ENCODE measurements around the gene ROS1.
"Not testable (repeated sequence)": the region's sequence is repeated elsewhere in the genome, so short reads cannot be mapped to it uniquely, and the experiment has no call there.

Gene ROS1

DNA sequence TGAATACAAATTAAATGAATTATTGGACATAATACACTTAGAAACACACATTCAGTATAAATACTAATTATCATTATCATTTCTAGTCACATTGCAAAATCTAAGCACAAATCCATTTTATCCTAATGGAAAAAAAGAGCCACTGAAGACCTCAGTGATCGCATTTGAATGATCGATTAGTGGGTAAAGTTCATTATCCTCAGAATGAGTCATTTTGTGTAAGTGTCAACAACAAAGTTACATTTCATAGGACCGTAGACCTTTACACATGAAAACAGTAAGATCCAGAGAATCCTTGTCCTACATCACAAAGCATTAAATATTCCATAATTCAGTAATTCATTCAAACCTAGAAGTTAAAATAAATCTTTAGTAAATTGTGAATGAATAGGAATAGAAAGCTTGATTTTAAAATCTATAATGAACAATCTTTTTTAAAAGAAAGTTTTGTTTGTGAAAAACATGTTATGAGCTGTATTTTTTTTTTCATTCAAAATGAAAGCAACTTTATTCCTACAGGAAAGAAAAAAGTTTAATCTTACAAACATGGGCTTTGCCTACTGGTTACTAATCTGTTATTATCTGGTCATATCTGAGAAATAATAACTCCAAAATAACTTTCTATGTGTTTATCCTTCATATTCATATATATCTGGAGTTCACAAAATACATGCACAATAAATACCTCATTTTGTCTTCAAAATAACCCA is 33.7 kb downstream of the ROS1 start:
- no peak for DNase-seq
- in situ Hi-C loops (cut with MboI; ENCODE audit: low pct_unique_long_range_greater_than_20kb, low sequenced_read_pairs) = no loop called here

DNA sequence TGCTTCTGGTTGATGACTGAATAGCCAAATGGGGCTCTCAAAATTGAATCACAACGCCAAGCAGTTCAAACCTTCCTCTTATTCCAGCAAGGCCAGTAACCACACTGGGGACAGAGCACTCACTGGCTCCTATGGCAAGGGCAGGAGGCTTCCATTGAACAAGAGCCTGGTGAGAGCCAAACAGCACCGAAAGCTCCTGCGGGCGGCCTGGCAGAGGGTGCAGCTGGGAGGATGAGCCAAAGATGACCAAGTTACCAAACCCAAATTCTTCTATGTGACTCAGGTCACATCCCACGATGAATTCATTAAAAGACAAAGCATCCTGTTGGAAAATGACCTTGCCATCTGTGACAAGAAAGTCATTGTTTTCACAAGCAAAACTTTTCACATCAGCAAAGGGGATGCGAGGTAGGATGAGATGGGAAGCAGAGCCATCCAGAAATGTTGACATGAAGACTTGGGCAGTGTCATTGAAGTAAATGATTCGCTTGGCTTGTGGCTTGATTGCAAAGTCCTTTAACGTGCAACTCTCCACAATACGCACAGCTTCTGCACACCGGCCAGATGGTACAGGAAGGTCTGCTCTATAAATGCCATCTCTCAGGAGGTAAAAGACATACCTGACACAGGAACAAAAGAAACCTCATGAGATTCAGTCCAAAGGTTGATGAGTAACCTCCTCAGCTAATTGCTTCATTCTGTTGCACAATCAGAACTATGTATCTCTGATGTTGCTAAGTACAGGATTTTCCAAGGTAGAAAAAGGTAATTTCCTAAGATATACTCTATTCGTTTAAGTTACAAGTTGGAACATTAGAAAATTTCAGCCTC is 36.3 kb downstream of the ROS1 start:
- in situ Hi-C loops (cut with MboI; ENCODE audit: low pct_unique_long_range_greater_than_20kb, low sequenced_read_pairs) = no loop called here
- no peak for DNase-seq

DNA sequence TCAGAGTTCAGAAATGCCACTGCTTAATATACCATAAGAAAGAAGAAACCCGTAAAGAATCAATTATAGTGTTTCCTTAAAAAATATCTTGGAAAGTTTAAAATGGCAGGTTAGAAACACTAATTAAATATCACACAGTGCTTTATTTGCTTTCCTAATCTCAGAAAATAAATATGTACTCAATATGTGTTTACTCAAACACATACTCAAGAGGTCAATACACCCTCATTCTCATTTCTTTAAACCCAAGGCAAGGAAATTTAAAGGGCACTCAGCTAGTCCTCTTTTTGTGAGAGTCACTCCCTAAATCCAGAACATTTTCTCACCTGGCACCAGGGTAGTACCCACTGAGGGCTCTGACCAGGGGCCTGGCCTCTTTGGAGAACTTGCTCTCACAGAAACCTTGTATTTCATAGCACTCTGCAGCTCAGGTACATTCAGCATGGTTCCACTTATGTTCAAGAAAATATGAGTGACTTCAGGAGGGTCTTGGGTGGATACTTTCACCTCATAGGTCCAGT is 38.2 kb downstream of the ROS1 start:
- in situ Hi-C loops (cut with MboI; ENCODE audit: low pct_unique_long_range_greater_than_20kb, low sequenced_read_pairs) = no loop called here

DNA sequence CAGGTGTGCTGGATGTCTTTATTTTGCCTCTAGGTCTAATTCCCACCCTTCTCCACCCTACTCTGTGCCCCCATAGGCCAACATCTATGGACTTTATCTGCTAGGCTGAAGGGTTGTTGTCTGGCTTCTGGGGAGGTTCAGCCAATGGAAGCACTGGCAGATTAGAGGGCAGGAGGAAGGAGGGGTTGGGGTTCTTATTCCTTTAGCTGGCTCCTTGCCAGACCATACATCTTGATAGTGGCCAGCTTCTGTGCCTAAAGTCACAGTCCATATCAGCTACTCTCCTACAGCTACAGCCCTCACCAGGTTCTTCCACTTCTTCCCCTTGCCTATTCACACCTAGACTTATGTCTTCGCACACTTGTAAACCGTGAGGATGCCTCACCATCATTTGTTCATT is 41.1 kb downstream of the ROS1 start:
- DNase-seq = no peak
- in situ Hi-C loops (cut with MboI; ENCODE audit: low pct_unique_long_range_greater_than_20kb, low sequenced_read_pairs) = no loop called here

More for the DNA sequence above, 38.2 kb downstream of the ROS1 start:
- no peak for DNase-seq

DNA sequence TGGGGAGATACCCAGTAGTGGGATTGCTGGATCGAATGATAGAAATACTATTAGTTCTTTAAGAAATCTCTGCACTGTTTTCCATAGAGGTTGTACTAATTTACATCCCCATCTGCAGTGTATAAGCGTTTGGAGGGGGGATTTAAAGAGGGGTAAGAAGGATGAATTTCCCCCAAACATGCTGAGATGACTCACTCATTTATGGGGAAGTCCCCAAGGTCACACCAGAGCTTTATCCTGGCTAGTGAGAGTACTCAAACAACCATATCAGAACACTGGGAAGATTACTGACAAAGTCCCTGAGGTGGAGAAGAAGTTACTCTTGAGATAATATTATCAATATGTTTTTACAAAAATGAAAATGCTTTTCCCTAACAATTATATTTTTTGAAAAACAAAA is 44.0 kb downstream of the ROS1 start:
- in situ Hi-C loops (cut with MboI; ENCODE audit: low pct_unique_long_range_greater_than_20kb, low sequenced_read_pairs) = no loop called here
- no peak for DNase-seq

DNA sequence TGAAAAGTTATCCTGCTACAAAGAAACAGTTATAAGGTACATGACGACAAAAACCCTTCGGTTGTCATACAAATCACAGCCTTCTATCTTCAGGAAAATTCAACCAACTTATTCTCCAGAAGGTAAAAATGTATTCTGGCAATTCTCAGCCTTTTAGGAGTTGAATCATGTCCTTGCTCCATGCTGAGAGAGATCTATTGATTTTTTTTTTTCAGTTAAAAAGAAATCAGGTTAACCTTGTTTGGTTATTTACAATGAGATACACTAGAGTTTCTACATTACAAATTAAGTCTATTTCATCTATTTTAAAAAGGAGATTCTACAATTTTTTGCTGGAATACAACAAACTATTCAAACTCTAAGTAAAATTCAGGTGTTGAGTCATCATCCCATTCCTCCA is 45.4 kb downstream of the ROS1 start:
- DNase-seq = no peak
- in situ Hi-C loops (cut with MboI; ENCODE audit: low pct_unique_long_range_greater_than_20kb, low sequenced_read_pairs) = no loop called here

DNA sequence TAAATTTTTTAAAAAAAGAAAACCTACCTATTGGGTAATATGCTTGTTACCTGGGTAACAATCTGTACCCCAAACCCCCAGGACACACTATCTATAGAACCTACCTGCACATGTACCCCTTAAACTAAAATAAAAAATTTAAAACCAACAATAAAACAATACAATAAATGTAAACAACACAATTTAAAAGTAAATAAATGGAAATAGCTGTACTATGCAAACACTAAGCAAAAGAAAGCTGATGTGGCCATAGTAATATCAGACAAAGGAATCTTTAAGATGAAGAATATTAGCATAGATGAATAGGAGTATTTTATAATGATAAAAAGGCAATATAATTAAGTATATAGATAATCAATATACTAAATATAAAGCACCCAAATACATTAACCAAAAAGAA is 50.3 kb downstream of the ROS1 start:
- in situ Hi-C loops (cut with MboI; ENCODE audit: low pct_unique_long_range_greater_than_20kb, low sequenced_read_pairs) = no loop called here
- DNase-seq = no peak

DNA sequence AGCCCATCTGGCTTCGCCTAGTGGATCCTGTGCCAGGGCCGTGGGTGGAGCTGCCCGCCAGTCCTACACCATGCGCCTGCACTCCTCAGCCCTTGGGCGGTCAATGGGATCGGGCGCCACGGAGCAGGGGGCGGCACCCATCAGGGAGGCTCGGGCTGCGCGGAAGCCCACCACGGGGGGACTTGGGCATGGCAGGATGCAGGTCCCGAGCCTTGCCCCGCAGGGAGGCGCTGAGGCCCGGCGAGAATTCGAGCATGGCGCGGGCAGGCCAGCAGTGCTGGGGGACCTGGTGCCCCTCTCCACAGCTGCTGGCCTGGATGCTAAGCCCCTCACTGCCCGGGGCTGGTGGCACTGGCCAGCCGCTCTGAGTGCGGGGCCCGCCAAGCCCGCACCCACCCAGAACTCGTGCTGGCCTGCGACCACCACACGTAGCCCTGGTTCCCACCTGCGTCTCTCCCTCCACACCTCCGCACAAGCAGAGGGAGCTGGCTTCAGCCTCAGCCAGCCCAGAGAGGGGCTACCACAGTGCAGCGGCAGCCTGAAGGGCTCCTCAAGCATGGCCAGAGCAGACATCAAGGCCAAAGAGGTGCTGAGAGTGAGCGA is 52.4 kb downstream of the ROS1 start:
- no peak for DNase-seq
- in situ Hi-C loops (cut with MboI; ENCODE audit: low pct_unique_long_range_greater_than_20kb, low sequenced_read_pairs) = no loop called here

DNA sequence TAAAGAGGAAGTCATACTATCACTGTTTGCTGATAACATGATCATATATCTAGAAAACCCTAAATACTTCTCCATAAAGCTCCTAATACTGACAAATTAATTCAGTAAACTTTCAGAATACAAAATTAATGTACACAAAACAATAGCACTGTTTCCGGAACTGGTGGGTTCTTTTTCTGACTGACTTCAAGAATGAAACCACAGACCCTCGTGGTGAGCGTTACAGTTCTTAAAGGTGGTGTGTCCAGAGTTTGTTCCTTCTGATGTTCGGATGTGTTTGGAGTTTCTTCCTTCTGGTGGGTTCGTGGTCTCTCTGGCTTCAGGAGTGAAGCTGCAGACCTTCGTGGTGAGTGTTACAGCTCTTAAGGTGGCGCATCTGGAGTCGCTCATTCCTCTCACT is 53.5 kb downstream of the ROS1 start:
- DNase-seq; in situ Hi-C loops (cut with MboI; ENCODE audit: low pct_unique_long_range_greater_than_20kb, low sequenced_read_pairs): not testable (repeated sequence)

DNA sequence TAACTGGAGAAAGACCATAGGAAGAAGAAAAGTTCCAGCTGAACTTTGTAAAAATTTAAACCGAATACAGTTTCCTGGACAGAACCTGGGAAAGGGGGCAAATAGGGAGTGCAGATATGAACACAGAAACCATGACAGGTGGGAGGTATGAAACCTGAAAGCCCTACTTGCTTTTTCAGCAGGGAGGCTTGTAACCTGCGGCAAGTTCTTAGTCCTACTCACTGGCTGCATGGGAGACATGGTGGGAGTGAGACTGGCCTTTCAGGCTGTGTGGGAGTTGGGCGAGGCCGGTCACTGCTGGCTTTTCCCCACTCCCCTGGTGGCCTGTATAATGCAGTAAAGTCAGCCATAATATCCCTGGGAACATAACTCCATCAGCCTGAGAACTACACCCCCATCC is 54.2 kb downstream of the ROS1 start:
- in situ Hi-C loops (cut with MboI; ENCODE audit: low pct_unique_long_range_greater_than_20kb, low sequenced_read_pairs) = no loop called here
- DNase-seq = no peak

DNA sequence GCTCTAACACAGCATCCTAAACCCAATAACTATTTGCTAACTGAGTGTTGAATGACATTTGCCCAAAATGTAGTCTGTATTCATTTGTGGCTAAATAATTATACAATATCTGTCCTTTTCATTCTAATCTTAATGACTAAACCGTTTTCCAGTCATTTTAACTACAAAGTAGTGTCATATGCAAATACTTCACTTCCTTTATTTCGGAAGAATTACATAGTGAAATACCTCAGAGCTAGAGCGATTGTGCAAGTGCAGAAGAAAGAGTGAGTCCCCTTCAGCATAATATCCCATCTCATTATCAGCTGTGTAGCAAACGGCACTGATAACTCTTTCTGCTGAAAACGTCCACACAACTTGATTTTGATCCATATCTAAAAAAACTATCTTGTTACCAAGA is 66.2 kb downstream of the ROS1 start:
- in situ Hi-C loops (cut with MboI; ENCODE audit: low pct_unique_long_range_greater_than_20kb, low sequenced_read_pairs) = no loop called here
- no peak for DNase-seq

DNA sequence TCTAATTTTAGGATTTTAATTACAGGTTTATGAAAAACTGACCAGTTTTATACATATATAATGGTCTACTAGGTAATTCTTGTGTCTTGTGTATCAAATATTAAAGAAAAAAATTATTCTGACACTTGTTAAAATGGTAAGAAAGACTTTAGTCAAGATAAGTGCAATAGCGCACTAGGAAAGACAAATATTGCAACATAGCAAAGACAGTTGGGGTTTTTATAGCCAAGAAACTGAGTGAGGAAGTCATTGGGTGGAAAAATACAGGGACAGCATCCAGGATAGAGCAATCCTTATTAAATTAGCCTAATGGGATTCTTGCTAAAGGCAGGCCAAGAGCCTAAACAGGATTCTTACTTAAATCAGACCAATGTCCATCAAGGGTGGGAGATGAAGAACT is 71.1 kb downstream of the ROS1 start:
- no peak for DNase-seq
- in situ Hi-C loops (cut with MboI; ENCODE audit: low pct_unique_long_range_greater_than_20kb, low sequenced_read_pairs) = no loop called here

DNA sequence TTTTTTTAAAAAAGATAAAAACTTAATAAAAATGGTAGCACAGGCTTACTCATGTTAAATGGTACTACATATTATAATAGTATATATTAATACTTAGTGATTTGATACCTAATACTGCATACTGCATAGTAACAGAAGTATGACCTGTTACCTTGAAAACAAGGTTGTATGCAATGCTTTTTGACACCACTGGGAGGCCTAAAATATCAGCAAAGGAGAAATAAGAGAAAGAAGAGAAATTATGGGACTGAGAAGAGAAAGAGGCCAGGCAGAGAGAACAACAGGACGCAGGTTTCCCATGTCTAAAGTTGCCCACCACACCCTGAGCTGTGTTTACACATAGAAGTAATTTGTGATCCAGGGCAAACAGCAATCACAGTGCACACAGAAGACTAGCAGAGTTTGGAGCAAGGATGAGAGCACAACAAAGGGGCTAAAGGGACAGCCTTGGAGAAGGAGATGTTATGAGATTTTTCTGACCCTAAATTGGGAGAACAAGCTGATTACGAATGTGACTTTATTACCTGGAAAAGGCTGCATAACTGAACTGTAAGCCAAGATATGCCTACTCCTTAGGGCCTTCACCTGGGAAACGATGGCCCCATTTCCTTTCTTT is 73.2 kb downstream of the ROS1 start:
- in situ Hi-C loops (cut with MboI; ENCODE audit: low pct_unique_long_range_greater_than_20kb, low sequenced_read_pairs) = no loop called here

DNA sequence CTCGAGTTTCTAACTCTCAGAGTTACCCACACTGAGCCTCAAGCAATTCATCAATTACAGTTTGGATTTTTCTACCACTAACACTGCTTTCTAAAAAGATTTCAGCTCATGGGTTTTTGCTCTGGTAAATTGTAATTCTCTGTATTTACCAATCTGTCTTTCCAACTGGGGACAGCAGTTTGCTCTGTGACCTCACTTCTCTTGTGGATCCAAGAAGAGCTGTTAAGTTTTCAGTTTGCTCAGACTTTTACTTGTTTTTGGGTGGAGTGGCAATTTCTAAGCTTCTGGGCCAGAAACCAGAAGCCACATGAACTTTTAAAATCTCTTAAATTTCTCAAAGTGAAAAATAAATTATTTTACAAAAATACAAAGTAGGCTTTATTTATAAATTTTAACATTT is 74.2 kb downstream of the ROS1 start:
- in situ Hi-C loops (cut with MboI; ENCODE audit: low pct_unique_long_range_greater_than_20kb, low sequenced_read_pairs) = no loop called here
- no peak for DNase-seq

More for the DNA sequence above, 73.2 kb downstream of the ROS1 start:
- peak; percentile 3 for DNase-seq

DNA sequence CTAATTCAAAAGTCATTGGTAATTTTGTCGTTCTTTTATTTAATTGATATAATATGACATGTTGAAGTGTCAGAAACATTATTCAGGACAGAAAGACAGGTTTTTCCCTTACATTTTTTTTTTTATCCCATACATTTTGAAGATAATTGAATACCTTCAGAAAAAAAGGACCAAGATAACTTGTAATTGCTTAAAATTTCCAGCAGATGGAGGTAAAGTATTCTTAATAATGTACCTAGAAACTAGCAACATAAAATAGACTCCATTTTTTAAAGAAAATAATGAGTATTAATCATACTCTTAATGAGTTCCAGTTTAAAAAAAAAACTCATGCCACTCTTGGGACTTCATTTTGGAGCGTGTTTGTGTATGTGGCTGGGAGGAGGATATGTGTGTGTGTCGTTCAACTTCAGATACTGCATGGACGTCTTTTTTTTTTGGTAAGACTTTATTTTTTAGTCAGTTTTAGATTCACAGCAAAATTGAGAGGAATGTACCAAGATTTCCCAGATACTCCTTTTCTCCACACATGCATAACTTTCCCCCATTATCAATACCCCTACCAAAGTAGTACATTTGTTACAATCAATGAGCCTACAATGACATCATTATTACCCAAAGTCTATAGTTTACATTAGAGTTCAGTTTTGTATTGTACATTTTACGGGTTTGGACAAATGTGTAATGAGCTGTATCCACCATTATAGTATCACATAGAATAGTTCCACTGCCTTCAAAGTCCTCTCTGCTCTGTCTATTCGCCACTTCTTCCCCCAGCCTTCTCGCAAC is 79.4 kb downstream of the ROS1 start:
- in situ Hi-C loops (cut with MboI; ENCODE audit: low pct_unique_long_range_greater_than_20kb, low sequenced_read_pairs) = no loop called here
- DNase-seq = peak; percentile 41

DNA sequence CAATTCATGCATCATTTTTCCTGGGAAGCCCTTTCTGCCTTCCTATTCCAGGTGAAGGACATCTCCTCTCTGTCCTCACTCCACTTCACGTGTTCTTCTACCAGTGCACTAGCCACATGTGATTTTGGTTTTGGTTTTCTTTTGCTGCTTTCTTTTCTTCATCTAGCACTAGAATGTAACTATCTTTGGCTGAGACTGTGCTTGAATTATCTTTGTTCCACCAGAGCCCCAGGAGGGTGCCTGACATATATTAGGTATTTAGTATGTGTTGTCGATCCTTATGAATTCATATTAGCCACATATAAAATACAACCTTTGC is 80.5 kb downstream of the ROS1 start:
- in situ Hi-C loops (cut with MboI; ENCODE audit: low pct_unique_long_range_greater_than_20kb, low sequenced_read_pairs) = no loop called here
- DNase-seq = no peak

DNA sequence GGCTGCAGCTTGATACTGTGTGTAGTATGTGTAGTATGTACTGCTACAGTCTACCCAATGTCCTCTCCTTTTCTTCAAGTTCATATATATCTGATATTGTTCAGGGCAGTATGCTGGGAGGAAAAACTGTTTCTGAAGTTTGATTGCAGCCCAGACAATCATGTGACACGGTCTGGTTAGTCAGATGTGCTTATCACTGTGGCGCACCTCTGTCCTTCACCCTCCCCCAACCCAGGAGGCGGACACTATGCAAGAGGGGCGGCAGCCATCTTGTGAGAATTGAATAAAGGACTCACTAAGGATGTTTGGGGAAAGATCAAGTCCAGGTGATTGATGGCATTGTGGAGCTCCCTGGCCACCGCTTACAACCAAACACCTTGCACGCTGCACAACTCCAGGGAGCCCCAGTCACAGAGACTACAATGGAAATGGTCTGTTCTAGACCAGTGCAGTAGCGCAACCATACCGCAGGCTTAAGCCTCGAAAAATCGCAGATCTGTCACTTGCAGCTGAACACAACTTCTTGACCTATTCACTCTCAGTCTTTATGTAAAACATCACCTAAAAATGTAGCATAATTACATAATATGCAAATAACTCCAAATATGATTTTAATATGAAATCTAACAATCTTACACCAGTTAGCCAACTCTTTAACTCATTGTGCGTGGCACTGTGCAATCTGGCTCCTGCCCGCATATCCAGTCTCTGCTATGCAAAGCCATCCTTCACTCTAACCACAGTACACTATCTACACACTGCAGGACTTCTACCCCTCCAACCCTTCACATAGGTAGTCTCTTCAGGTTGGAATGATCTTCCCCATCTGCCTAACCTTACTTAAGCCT is 81.1 kb downstream of the ROS1 start:
- no peak for DNase-seq
- in situ Hi-C loops (cut with MboI; ENCODE audit: low pct_unique_long_range_greater_than_20kb, low sequenced_read_pairs) = no loop called here

DNA sequence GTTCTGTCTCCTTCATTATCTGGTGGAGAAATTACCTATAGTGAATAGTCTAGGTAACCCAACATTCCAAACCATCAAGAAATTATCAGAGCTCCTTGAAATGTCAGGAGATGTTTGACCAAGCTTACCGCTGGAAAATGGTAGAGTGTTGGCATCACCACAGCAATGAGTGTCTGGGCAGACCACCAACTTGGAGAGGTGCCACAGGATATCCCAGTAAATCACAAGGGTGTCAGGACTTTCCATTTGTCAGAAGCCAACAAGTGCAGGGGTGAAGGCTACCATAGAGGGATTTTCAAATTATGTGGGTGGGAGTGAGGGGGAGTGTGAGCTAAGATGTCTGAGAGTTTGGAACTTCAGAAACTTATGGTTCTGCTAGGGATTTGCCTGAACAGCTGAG is 87.2 kb downstream of the ROS1 start:
- in situ Hi-C loops (cut with MboI; ENCODE audit: low pct_unique_long_range_greater_than_20kb, low sequenced_read_pairs) = no loop called here
- no peak for DNase-seq
